Panc1 (cell line): ENCODE data around the gene NCKAP5L. TPM values are rescaled to one million over a fixed set of nuclear protein-coding genes. Genes with fewer than 3 reads are reported as not detected.

ENCODE experiments used
- ATAC-seq: fragments of 200-7000 bp; cut with Tn5 transposase; 2 replicates; pipeline ENCODE4 v1.9.1; 2020; ENCODE audit warnings: mild to moderate bottlenecking, moderate library complexity
- BruUV-seq: library from RNA; stranded (reverse); fragments of 400-500 nt; replicated peaks from 2 replicates; lab custom pipeline; 2021; lab: Mats Ljungman, UMichigan
- CTCF ChIA-PET: fragments of 300-600 bp; sonication (Branson Sonifier 250); formaldehyde crosslinking; loops from one replicate; lab custom pipeline; 2022; ENCODE audit warnings: antibody characterized with exemption; lab: Charles Lee
- POLR2A ChIA-PET: fragments of 300-600 bp; sonication (Branson Sonifier 250); formaldehyde crosslinking; loops from one replicate; lab custom pipeline; 2022; ENCODE audit warnings: antibody characterized with exemption; lab: Charles Lee
- DNase-seq: peaks from one replicate; pipeline ENCODE4 v3.0.0-alpha.2; 2010; ENCODE audit warnings: low read depth, low spot score
- H3K27ac ChIP-seq: 2 replicates; pipeline ENCODE4 v1.5.1; 2011; ENCODE audit warnings: mild to moderate bottlenecking, low read length, inconsistent platforms
- H3K27me3 ChIP-seq: fragments of 200-500 bp; sonication (Bioruptor generic); 2 replicates; pipeline ENCODE4 v1.6.0; 2014; ENCODE audit warnings: low read length, inconsistent platforms; ENCODE audit not compliant: control insufficient read depth, insufficient read depth
- H3K36me3 ChIP-seq: fragments of 200-500 bp; sonication (Bioruptor generic); 2 replicates; pipeline ENCODE4 v1.5.1; 2014; ENCODE audit warnings: inconsistent platforms, mild to moderate bottlenecking, low read length, moderate library complexity; ENCODE audit not compliant: control insufficient read depth, insufficient read depth
- H3K4me1 ChIP-seq: 2 replicates; pipeline ENCODE4 v1.5.1; 2011; ENCODE audit warnings: inconsistent platforms, mild to moderate bottlenecking, low read length, moderate library complexity; ENCODE audit not compliant: control insufficient read depth, insufficient read depth
- H3K4me3 ChIP-seq, 2 experiments: 2 replicates each; pipeline ENCODE4 v1.5.1; 2011 to 2012; ENCODE audit warnings: low read depth in 2 of 2, low read length in 2 of 2, mild to moderate bottlenecking in 2 of 2, inconsistent platforms in 1 of 2, moderate library complexity in 1 of 2
- H3K9me3 ChIP-seq: fragments of 200-500 bp; sonication (Bioruptor generic); 2 replicates; pipeline ENCODE4 v1.5.1; 2014; ENCODE audit warnings: low read depth, mild to moderate bottlenecking, inconsistent platforms, low read length, moderate library complexity; ENCODE audit not compliant: control insufficient read depth, insufficient read depth
- POLR2AphosphoS5 ChIP-seq: IDR thresholded peaks from 2 replicates; pipeline ENCODE4 v1.6.1; 2012; ENCODE audit warnings: mild to moderate bottlenecking, low read depth, low read length, moderate library complexity
- SIN3A ChIP-seq: IDR thresholded peaks from 2 replicates; pipeline ENCODE4 v1.6.1; 2012; ENCODE audit warnings: low read depth, mild to moderate bottlenecking, low read length, moderate library complexity, borderline replicate concordance; ENCODE audit not compliant: insufficient read depth
- TCF7L2 ChIP-seq: IDR thresholded peaks from 2 replicates; pipeline ENCODE4 v1.6.1; 2011; ENCODE audit warnings: mild to moderate bottlenecking, low read depth, low read length, inconsistent platforms
- in situ Hi-C: cut with HindIII; loops from 2 replicates; pipeline ENCODE4 v1.10.0; 2016; ENCODE audit warnings: low sequenced_read_pairs, low pct_unique_long_range_greater_than_20kb
- intact Hi-C: fragments of 100-400 bp; cut with micrococcal nuclease; formaldehyde crosslinking; loops from one replicate; pipeline ENCODE4 v1.10.0; 2022; ENCODE audit not compliant: unreplicated experiment
- total RNA-seq: library from RNA; stranded (reverse); gene quantifications from one replicate; pipeline ENCODE4 v1.2.1, GENCODE V29; 2021; ENCODE audit not compliant: unreplicated experiment
- TF ChIP-seq, protein P1 (sequence below): fragments of 450-650 bp; IDR thresholded peaks from 2 replicates; pipeline ENCODE4 v1.5.1; 2017; ENCODE audit warnings: mild to moderate bottlenecking
- TF ChIP-seq, protein P2 (sequence below), 2 experiments: IDR thresholded peaks; 2 replicates each; pipeline ENCODE4 v1.6.1; 2011 to 2012; ENCODE audit warnings: low read depth in 2 of 2, control low read depth in 1 of 2, low read length in 1 of 2, mild to moderate bottlenecking in 1 of 2, moderate library complexity in 1 of 2; ENCODE audit not compliant: insufficient read depth in 1 of 2

Gene NCKAP5L
- total RNA-seq, 1 experiment from 2014 or later: 17.3 TPM

DNA sequence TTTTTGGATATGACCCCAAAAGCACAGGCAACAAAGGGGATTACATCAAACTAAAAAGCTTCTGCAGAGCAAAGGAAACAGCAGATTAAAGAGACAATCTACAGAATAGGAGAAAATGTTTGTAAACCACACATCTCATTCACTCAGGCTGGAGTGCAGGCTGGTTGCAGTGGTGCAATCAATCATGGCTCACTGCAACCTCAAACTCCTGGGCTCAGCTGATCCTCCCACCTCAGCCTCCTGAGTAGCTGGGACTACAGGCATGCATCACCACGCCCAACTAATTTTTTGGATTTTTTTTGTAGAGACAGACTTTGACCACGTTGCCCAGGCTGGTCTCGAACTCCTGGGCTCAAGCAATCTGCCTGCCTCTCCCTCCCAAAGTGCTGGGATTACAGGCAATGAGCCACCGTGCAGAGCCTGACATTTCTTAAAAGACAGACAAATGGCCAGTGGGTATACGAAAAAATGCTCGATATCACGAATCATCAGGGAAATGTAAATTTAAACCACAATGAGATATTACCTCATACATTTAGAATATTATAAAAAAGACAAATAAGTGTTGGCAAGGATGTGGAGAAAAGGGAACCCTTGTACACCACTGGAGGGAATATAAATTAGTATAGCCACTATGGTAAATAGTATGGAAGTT is 9.8 kb downstream of the NCKAP5L start:
- in situ Hi-C loops: no loop called here
- no peaks in the 10 kb centered on the region for H3K9me3 ChIP-seq
- H3K36me3 ChIP-seq: no peaks in the 10 kb centered on the region
- H3K27ac ChIP-seq: no peak overlapping the region
- H3K4me3 ChIP-seq: no peak overlapping the region
- no peak for TF ChIP-seq TCF7L2
- no peak for TF ChIP-seq POLR2AphosphoS5
- TF ChIP-seq, protein P1, sequence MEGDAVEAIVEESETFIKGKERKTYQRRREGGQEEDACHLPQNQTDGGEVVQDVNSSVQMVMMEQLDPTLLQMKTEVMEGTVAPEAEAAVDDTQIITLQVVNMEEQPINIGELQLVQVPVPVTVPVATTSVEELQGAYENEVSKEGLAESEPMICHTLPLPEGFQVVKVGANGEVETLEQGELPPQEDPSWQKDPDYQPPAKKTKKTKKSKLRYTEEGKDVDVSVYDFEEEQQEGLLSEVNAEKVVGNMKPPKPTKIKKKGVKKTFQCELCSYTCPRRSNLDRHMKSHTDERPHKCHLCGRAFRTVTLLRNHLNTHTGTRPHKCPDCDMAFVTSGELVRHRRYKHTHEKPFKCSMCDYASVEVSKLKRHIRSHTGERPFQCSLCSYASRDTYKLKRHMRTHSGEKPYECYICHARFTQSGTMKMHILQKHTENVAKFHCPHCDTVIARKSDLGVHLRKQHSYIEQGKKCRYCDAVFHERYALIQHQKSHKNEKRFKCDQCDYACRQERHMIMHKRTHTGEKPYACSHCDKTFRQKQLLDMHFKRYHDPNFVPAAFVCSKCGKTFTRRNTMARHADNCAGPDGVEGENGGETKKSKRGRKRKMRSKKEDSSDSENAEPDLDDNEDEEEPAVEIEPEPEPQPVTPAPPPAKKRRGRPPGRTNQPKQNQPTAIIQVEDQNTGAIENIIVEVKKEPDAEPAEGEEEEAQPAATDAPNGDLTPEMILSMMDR: no peak
- no peaks in the 10 kb centered on the region for H3K4me1 ChIP-seq
- ChIA-PET POLR2A (no interaction called here), CTCF (no interaction called here)
- intact Hi-C loops: no loop called here
- H3K27me3 ChIP-seq: no peaks in the 10 kb centered on the region
- no TSS peak for BruUV-seq
- DNase-seq (no peak), ATAC-seq (no peak)

DNA sequence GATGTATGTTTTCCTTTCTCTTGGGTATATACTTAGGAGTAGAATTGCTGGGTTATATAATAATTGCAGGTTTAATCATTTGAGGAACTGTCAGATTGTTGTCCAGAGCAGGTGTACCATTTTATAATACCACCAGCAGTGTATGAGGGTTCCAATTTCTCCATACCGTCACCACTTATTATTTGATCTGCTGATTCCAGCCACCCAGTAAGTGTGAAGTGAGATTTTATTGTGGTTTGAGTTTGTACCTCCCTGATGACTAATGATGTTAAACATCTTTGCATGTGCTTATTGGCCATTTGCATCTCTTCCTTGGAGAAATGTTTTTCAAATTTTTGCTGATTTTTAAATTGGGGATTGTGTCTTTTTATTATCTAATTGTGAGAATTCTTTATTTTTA is 15.1 kb downstream of the NCKAP5L start:
- DNase-seq (no peak), ATAC-seq (no peak)
- H3K27ac ChIP-seq: no peak overlapping the region
- no TSS peak for BruUV-seq
- POLR2A ChIA-PET: no interaction called here
- H3K4me1 ChIP-seq: no peaks in the 10 kb centered on the region
- no peaks in the 10 kb centered on the region for H3K27me3 ChIP-seq
- CTCF ChIA-PET: no interaction called here
- intact Hi-C loops: no loop called here
- in situ Hi-C loops: no loop called here
- H3K4me3 ChIP-seq: no peak overlapping the region
- no peaks in the 10 kb centered on the region for H3K36me3 ChIP-seq
- H3K9me3 ChIP-seq: no peaks in the 10 kb centered on the region
- TF ChIP-seq, protein P1: no peak
- TF ChIP-seq, protein P2, sequence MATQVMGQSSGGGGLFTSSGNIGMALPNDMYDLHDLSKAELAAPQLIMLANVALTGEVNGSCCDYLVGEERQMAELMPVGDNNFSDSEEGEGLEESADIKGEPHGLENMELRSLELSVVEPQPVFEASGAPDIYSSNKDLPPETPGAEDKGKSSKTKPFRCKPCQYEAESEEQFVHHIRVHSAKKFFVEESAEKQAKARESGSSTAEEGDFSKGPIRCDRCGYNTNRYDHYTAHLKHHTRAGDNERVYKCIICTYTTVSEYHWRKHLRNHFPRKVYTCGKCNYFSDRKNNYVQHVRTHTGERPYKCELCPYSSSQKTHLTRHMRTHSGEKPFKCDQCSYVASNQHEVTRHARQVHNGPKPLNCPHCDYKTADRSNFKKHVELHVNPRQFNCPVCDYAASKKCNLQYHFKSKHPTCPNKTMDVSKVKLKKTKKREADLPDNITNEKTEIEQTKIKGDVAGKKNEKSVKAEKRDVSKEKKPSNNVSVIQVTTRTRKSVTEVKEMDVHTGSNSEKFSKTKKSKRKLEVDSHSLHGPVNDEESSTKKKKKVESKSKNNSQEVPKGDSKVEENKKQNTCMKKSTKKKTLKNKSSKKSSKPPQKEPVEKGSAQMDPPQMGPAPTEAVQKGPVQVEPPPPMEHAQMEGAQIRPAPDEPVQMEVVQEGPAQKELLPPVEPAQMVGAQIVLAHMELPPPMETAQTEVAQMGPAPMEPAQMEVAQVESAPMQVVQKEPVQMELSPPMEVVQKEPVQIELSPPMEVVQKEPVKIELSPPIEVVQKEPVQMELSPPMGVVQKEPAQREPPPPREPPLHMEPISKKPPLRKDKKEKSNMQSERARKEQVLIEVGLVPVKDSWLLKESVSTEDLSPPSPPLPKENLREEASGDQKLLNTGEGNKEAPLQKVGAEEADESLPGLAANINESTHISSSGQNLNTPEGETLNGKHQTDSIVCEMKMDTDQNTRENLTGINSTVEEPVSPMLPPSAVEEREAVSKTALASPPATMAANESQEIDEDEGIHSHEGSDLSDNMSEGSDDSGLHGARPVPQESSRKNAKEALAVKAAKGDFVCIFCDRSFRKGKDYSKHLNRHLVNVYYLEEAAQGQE (IDR thresholded peaks at IDR 0.05; ENCODE audit: insufficient read depth in 1 of 2, low read depth in 2 of 2, low read length in 1 of 2): no peak
- TF ChIP-seq SIN3A (no peak), TCF7L2 (no peak), POLR2AphosphoS5 (no peak)
